OCI-LY7 (cell line): ENCODE data around the gene TMOD3. TPM values are rescaled to one million over a fixed set of nuclear protein-coding genes. Genes with fewer than 3 reads are reported as not detected.

Experiments used
- BruUV-seq: library from RNA; stranded (reverse); fragments of 400-500 nt; replicated peaks from 2 replicates; lab custom pipeline; 2021; lab: Mats Ljungman, UMichigan
- CTCF ChIA-PET: fragments of 300-600 bp; sonication (Branson Sonifier 250); formaldehyde crosslinking; loops from one replicate; lab custom pipeline; 2022; ENCODE audit warnings: antibody characterized with exemption; ENCODE audit not compliant: unreplicated experiment; lab: Charles Lee
- POLR2A ChIA-PET: fragments of 300-600 bp; sonication (Branson Sonifier 250); formaldehyde crosslinking; loops from one replicate; lab custom pipeline; 2022; ENCODE audit warnings: antibody characterized with exemption; lab: Charles Lee
- DNase-seq: peaks from one replicate; pipeline ENCODE4 v3.0.0-alpha.2; 2015; ENCODE audit warnings: low spot score
- H2AFZ ChIP-seq: fragments of 200-600 bp; sonication (generic), shearing (Covaris generic); 2 replicates; pipeline ENCODE4 v1.6.1; 2014; ENCODE audit warnings: mild to moderate bottlenecking, antibody characterized with exemption, low read length, moderate library complexity
- H3K27ac ChIP-seq: fragments of 200-600 bp; sonication (generic); 2 replicates; pipeline ENCODE4 v1.5.1; 2014; ENCODE audit warnings: mixed run types, low read depth, mild to moderate bottlenecking, moderate library complexity, low read length, inconsistent platforms; ENCODE audit not compliant: poor library complexity, severe bottlenecking
- H3K36me3 ChIP-seq: fragments of 200-600 bp; sonication (generic); 2 replicates; pipeline ENCODE4 v1.6.1; 2014; ENCODE audit warnings: mild to moderate bottlenecking, antibody characterized with exemption, low read length, moderate library complexity, mixed read lengths; ENCODE audit not compliant: insufficient read depth
- H3K4me1 ChIP-seq: fragments of 200-600 bp; sonication (generic); 2 replicates; pipeline ENCODE4 v1.5.1; 2014; ENCODE audit warnings: mild to moderate bottlenecking, low read length; ENCODE audit not compliant: insufficient read depth, poor library complexity, severe bottlenecking
- H3K4me2 ChIP-seq: fragments of 200-600 bp; sonication (generic); 2 replicates; pipeline ENCODE4 v1.6.1; 2014; ENCODE audit warnings: mild to moderate bottlenecking, low read length
- H3K4me3 ChIP-seq: fragments of 200-600 bp; sonication (generic); 2 replicates; pipeline ENCODE4 v1.5.1; 2014; ENCODE audit warnings: mild to moderate bottlenecking, low read depth, low read length; ENCODE audit not compliant: poor library complexity, severe bottlenecking
- H3K79me2 ChIP-seq: fragments of 200-600 bp; sonication (generic); 2 replicates; pipeline ENCODE4 v1.6.1; 2016; ENCODE audit warnings: low read depth, mild to moderate bottlenecking, low read length, moderate library complexity, mixed read lengths; ENCODE audit not compliant: insufficient read depth
- H3K9me2 ChIP-seq: fragments of 200-600 bp; sonication (generic); 2 replicates; pipeline ENCODE4 v1.6.1; 2016; ENCODE audit warnings: mild to moderate bottlenecking, low read length, mixed read lengths; ENCODE audit not compliant: insufficient read depth
- H3K9me3 ChIP-seq: fragments of 200-600 bp; sonication (generic); 2 replicates; pipeline ENCODE4 v1.6.1; 2014; ENCODE audit warnings: mild to moderate bottlenecking, mixed run types, low read length, mixed read lengths
- H4K20me1 ChIP-seq: fragments of 200-600 bp; sonication (generic); 2 replicates; pipeline ENCODE4 v1.6.1; 2014; ENCODE audit warnings: mild to moderate bottlenecking, antibody characterized with exemption, low read length, moderate library complexity, mixed read lengths; ENCODE audit not compliant: insufficient read depth
- CTCF ChIP-seq: fragments of 200-600 bp; sonication (generic); conservative IDR thresholded peaks from 2 replicates; pipeline ENCODE4 v1.5.1; 2014; ENCODE audit warnings: mild to moderate bottlenecking, antibody characterized with exemption, low read length, moderate library complexity, mixed read lengths
- EZH2phosphoT487 ChIP-seq: fragments of 200-600 bp; sonication (generic); IDR thresholded peaks from 2 replicates; pipeline ENCODE4 v1.6.1; 2018; ENCODE audit warnings: low read depth, borderline replicate concordance, mild to moderate bottlenecking, mixed run types, antibody characterized with exemption, low read length, moderate library complexity, mixed read lengths
- intact Hi-C: fragments of 100-400 bp; cut with micrococcal nuclease; formaldehyde crosslinking; loops from one replicate; pipeline ENCODE4 v1.10.0; 2022; ENCODE audit not compliant: unreplicated experiment
- total RNA-seq, 2 experiments: library from RNA; depleted of rRNA in 1 of 2; stranded (reverse); fragments of >200 nt in 1 of 2; shearing (Covaris generic) in 1 of 2; gene quantifications; 2 replicates each; pipeline ENCODE4 v1.2.3, GENCODE V29; 2014 to 2022

TMOD3 gene
- total RNA-seq, 2 experiments from 2014 or later: 17.4 to 30.5 TPM

- BruUV-seq: no TSS peak
- no peaks in the 10 kb centered on the region for H3K9me3 ChIP-seq
- H3K4me1 ChIP-seq: no peaks in the 10 kb centered on the region
- H3K4me2 ChIP-seq: no peak overlapping the region
- intact Hi-C loops: no loop called here
- H3K4me3 ChIP-seq: no peak overlapping the region
- ChIA-PET POLR2A (interaction anchor here (1.2 kb wide), 1 partner anchor 144 kb away, joined by 3 read pairs; no protein-coding TSS in a partner anchor), CTCF (no interaction called here)
- H3K9me2 ChIP-seq: no peaks in the 10 kb centered on the region
- H4K20me1 ChIP-seq: no peaks in the 10 kb centered on the region
- no peak overlapping the region for H2AFZ ChIP-seq
- no peak overlapping the region for H3K27ac ChIP-seq
- TF ChIP-seq EZH2phosphoT487: no peak
- no peak for TF ChIP-seq CTCF
- no peaks in the 10 kb centered on the region for H3K36me3 ChIP-seq
- DNase-seq: no peak
- H3K79me2 ChIP-seq: no peaks in the 10 kb centered on the region
Observed at GRCh38 chr15:51802593-51802992, 26.9 kb upstream of the TMOD3 start.

- H3K4me2 ChIP-seq: no peak overlapping the region
- ChIA-PET POLR2A (no interaction called here), CTCF (no interaction called here)
- H3K9me2 ChIP-seq: no peaks in the 10 kb centered on the region
- H2AFZ ChIP-seq: no peak overlapping the region
- intact Hi-C loops: no loop called here
- no peak overlapping the region for H3K27ac ChIP-seq
- TF ChIP-seq EZH2phosphoT487 (no peak), CTCF (no peak)
- no TSS peak for BruUV-seq
- H3K9me3 ChIP-seq: no peaks in the 10 kb centered on the region
- H3K4me3 ChIP-seq: no peak overlapping the region
- no peaks in the 10 kb centered on the region for H3K79me2 ChIP-seq
- no peaks in the 10 kb centered on the region for H3K4me1 ChIP-seq
- no peaks in the 10 kb centered on the region for H4K20me1 ChIP-seq
- DNase-seq: no peak
- no peaks in the 10 kb centered on the region for H3K36me3 ChIP-seq
Observed at GRCh38 chr15:51803965-51804364, 25.5 kb upstream of the TMOD3 start.

- no peak overlapping the region for H3K4me3 ChIP-seq
- no peak overlapping the region for H3K4me2 ChIP-seq
- intact Hi-C loops: no loop called here
- POLR2A ChIA-PET: no interaction called here
- H2AFZ ChIP-seq: no peak overlapping the region
- H3K4me1 ChIP-seq: no peaks in the 10 kb centered on the region
- CTCF ChIA-PET: no interaction called here
- no peak overlapping the region for H3K27ac ChIP-seq
- no peaks in the 10 kb centered on the region for H3K36me3 ChIP-seq
- TF ChIP-seq EZH2phosphoT487: no peak
- TF ChIP-seq CTCF: no peak
- no peaks in the 10 kb centered on the region for H4K20me1 ChIP-seq
- no peaks in the 10 kb centered on the region for H3K79me2 ChIP-seq
- no peaks in the 10 kb centered on the region for H3K9me3 ChIP-seq
- H3K9me2 ChIP-seq: no peaks in the 10 kb centered on the region
- no TSS peak for BruUV-seq
- DNase-seq: no peak
Observed at GRCh38 chr15:51806123-51806522, 23.3 kb upstream of the TMOD3 start.
